Right lobe of liver (tissue), 6 donors: ENCODE results near the gene SHF. TPM values are rescaled to one million over a fixed set of nuclear protein-coding genes. Genes with fewer than 3 reads are reported as not detected.

Experiments
- ATAC-seq, 4 donors: fragments of 200-7000 bp; cut with Tn5 transposase; one replicate each; pipeline ENCODE4 v1.9.1; 2020; ENCODE audit warnings: mild to moderate bottlenecking in 4 of 4, moderate library complexity in 4 of 4
- DNase-seq, 3 donors: peaks; one replicate each; pipeline ENCODE4 v3.0.0-alpha.2; 2020
- H3K27ac ChIP-seq, 3 donors: fragments of 200-600 bp; one replicate each; pipeline ENCODE4 v1.8.0; 2022
- H3K27me3 ChIP-seq, 2 donors: fragments of 200-600 bp; one replicate each; pipeline ENCODE4 v1.8.0; 2022
- H3K36me3 ChIP-seq, 4 donors: fragments of 200-600 bp; sonication (generic) in 1 of 4; one replicate each; pipeline versions ENCODE4 v1.5.1 to v1.8.0; 2017 to 2022; ENCODE audit warnings: control low read depth in 1 of 4
- H3K4me1 ChIP-seq, 4 donors: fragments of 200-600 bp; sonication (generic) in 1 of 4; one replicate each; pipeline versions ENCODE4 v1.5.1 to v1.8.0; 2017 to 2022; ENCODE audit warnings: control low read depth in 1 of 4
- H3K4me3 ChIP-seq, 3 donors: fragments of 200-600 bp; one replicate each; pipeline ENCODE4 v1.8.0; 2022
- H3K9me3 ChIP-seq, 4 donors: fragments of 200-600 bp; sonication (generic) in 1 of 4; one replicate each; pipeline versions ENCODE4 v1.5.1 to v1.8.0; 2017 to 2022; ENCODE audit warnings: control low read depth in 1 of 4
- POLR2A ChIP-seq: fragments of 450-650 bp; IDR thresholded peaks from one replicate; pipeline ENCODE4 v1.6.1; 2017; ENCODE audit warnings: antibody characterized with exemption, mild to moderate bottlenecking
- WGBS: methylation state at CpG from one replicate; pipeline ENCODE4 v1.1.6; 2018; ENCODE audit warnings: low coverage, low lambda C conversion rate; ENCODE audit not compliant: insufficient coverage; ENCODE audit errors: missing lambda C conversion rate; 5-methylcytosine and 5-hydroxymethylcytosine counted together
- intact Hi-C, 2 donors: fragments of 100-400 bp; cut with DNase I; formaldehyde crosslinking; loops; one replicate each; pipeline versions ENCODE4 v1.11.2 to v1.14.1; 2022
- total RNA-seq, 6 experiments: library from RNA; depleted of rRNA in 2 of 6; stranded (reverse); fragments of >200 nt in 2 of 6; fragmentation: NEBNext Ultra II Directional in 3 of 6; extraction: Animal tissue kit (Norgen Biotek cat#: 25700) in 3 of 6; gene quantifications; one replicate each; pipeline versions ENCODE4 v1.1.0 to v1.2.4, GENCODE V29; 2016 to 2023
- TF ChIP-seq, protein P1 (sequence below), 4 donors: fragments of 200-600 bp in 3 of 4; fragments of 450-650 bp in 1 of 4; IDR thresholded peaks; one replicate each; pipeline versions ENCODE4 v1.5.1 to v1.8.0; 2016 to 2022; ENCODE audit warnings: antibody characterized with exemption in 4 of 4, mild to moderate bottlenecking in 2 of 4
- donor health status: DM: no; HTN: yes; CAD: no.
- donor health status: DM: no; HTN: no; CAD: no.
- donor health status: DM: no; HTN: no; CAD: no.
- donor health status: DM: no; HTN: yes; CAD: no.
- donor health status: DM: no; HTN: yes; CAD: no.

The SHF gene
- total RNA-seq, 6 experiments from 2014 or later: 12.7 to 23.5 (median 15.1) TPM

DNA sequence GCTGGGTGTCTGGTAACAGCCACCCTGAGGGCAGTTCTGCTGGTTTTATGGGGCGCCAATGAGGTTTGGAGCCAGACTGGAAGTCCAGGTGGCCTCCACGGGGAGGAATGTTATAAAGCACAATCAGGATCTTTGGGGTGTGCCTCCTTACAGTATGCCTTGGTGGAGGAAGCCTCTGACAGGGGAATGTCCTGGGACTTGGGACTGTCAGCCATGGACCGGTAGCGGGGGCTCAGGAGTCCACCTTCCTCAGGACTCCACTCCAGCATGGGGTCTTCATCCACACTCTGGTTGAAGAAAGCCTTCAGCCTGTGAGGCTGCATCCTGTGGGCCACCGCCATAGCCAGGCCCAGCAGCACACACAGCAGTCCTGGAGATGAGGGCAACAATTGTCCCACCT lies 68.8 kb downstream of the SHF start:
- H3K27ac ChIP-seq: no peak overlapping the region
- WGBS: no CpG with 5 or more reads among the region's 5 CpGs
- H3K4me1 ChIP-seq: peaks cover 0 to 13% (median 2%) of the 10 kb centered on the region in 4 donors
- intact Hi-C loops: loop anchor here (5.0 to 10.0 kb wide), 2 partner anchors 152 to 154 kb away; no protein-coding TSS in a partner anchor
- TF ChIP-seq, protein P1, sequence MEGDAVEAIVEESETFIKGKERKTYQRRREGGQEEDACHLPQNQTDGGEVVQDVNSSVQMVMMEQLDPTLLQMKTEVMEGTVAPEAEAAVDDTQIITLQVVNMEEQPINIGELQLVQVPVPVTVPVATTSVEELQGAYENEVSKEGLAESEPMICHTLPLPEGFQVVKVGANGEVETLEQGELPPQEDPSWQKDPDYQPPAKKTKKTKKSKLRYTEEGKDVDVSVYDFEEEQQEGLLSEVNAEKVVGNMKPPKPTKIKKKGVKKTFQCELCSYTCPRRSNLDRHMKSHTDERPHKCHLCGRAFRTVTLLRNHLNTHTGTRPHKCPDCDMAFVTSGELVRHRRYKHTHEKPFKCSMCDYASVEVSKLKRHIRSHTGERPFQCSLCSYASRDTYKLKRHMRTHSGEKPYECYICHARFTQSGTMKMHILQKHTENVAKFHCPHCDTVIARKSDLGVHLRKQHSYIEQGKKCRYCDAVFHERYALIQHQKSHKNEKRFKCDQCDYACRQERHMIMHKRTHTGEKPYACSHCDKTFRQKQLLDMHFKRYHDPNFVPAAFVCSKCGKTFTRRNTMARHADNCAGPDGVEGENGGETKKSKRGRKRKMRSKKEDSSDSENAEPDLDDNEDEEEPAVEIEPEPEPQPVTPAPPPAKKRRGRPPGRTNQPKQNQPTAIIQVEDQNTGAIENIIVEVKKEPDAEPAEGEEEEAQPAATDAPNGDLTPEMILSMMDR (IDR thresholded peaks at IDR 0.05): no peak
- TF ChIP-seq POLR2A: no peak
- H3K27me3 ChIP-seq: peaks cover 4 to 6% of the 10 kb centered on the region in 2 donors
- no peak for DNase-seq
- no peak for ATAC-seq
- H3K9me3 ChIP-seq: no peaks in the 10 kb centered on the region
- no peak overlapping the region for H3K4me3 ChIP-seq
- H3K36me3 ChIP-seq: no peaks in the 10 kb centered on the region

DNA sequence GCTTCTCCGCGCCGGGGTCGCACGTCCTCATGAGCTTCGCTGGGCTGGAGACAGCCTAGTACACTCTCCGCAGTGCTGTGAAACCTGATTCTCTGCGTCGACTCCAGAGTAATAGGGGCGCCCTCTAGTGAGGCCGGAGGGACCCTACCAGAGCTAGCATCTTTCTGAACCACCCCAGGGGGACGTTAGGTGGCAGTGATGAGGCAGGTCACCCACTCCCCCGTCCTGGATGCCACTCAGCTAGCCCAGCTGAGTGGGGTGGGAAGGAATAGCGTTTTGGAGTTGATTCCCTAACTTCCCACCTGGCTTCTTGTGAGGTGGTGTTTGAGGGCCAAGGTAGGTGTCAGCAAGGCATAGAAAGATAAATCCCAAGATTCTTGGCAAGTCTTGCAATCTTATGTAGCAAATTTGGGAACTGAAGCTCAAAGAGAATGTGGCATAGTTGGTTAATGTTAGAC lies 69.6 kb downstream of the SHF start:
- intact Hi-C loops: loop anchor here (5.0 to 10.0 kb wide), 2 partner anchors 151 to 153 kb away; no protein-coding TSS in a partner anchor
- H3K27ac ChIP-seq: no peak overlapping the region
- no peaks in the 10 kb centered on the region for H3K9me3 ChIP-seq
- H3K27me3 ChIP-seq: peaks cover 4 to 6% of the 10 kb centered on the region in 2 donors
- WGBS: under 1% methylated on average over 13 of the region's 14 CpGs
- peak overlapping the region in 2 of 3 donors; percentile 16 to 24 for H3K4me3 ChIP-seq
- no peak for TF ChIP-seq POLR2A
- TF ChIP-seq, protein P1 (IDR thresholded peaks at IDR 0.05): peak; percentile 94 to 100 (median 99)
- peak; percentile 85 to 90 (median 89) for DNase-seq
- H3K4me1 ChIP-seq: peaks cover 0 to 13% (median 2%) of the 10 kb centered on the region in 4 donors
- no peaks in the 10 kb centered on the region for H3K36me3 ChIP-seq
- peak; percentile 95 to 99 (median 96) for ATAC-seq

DNA sequence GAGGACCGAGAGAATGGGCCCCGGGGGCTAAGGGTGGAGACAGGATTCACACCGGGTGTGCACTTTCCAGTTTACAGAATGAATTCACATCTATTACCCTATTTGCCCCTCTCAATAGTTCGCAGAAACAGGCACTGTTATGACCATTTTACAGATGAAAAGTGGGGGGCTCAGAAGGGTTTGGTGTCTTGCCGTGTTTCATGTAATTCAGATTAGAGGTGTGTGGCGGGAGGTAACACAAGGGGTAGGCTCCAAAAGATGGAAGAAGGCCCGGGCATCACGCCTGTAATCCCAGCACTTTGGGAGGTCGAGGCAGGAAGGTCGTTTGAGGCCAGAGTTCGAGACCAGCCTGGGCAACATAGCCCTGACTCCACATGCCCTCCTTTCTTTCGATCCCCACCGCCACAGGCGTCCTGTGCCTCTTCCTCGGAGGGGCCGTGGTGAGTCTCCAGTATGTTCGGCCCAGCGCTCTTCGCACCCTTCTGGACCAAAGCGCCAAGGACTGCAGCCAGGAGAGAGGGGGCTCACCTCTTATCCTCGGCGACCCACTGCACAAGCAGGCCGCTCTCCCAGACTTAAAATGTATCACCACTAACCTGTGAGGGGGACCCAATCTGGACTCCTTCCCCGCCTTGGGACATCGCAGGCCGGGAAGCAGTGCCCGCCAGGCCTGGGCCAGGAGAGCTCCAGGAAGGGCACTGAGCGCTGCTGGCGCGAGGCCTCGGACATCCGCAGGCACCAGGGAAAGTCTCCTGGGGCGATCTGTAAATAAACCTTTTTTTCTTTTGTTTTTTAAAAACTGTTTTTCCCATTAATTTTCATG lies 70.2 kb downstream of the SHF start:
- TF ChIP-seq, protein P1 (IDR thresholded peaks at IDR 0.05): no peak
- no peak for TF ChIP-seq POLR2A
- WGBS: 16% methylated on average over 16 of the region's 33 CpGs
- Histone ChIP-seq H3K27me3 (peaks cover 4 to 8% of the 10 kb centered on the region in 2 donors), H3K9me3 (no peaks in the 10 kb centered on the region), H3K4me3 (peak overlapping the region in 2 of 3 donors; percentile 16 to 24), H3K36me3 (no peaks in the 10 kb centered on the region), H3K27ac (no peak overlapping the region), H3K4me1 (peaks cover 0 to 13% (median 2%) of the 10 kb centered on the region in 4 donors)
- DNase-seq (peak in 1 of 3 donors; percentile 42), ATAC-seq (peak; percentile 19 to 41 (median 34))
- intact Hi-C loops: loop anchor here (5.0 to 10.0 kb wide), 2 partner anchors 150 to 153 kb away; no protein-coding TSS in a partner anchor

Other genes starting within 250 kb of the SHF start
- under 1 TPM in 1 of 6 experiments, not detected in 5; 0.32 TPM for gene TERB2, start 231.3 kb downstream of the SHF start, total RNA-seq
- gene SORD, start 164.8 kb downstream of the SHF start, total RNA-seq: 100 to 1,000 TPM in 5 of 6 experiments, 10 to 100 TPM in 1; 87.1 to 380 (median 236) TPM
- under 1 TPM in 5 of 6 experiments, not detected in 1; 0.02 to 0.93 (median 0.25) TPM for gene DUOX2, start 73.8 kb downstream of the SHF start, total RNA-seq
- gene DUOXA2, start 73.6 kb downstream of the SHF start, total RNA-seq: 1 to 10 TPM in 1 of 6 experiments, not detected in 5; 1.4 TPM
- not detected for gene DUOXA1, start 58.1 kb downstream of the SHF start, total RNA-seq
- 1 to 10 TPM in 1 of 6 experiments, under 1 TPM in 2, not detected in 3; 0.06 to 1.4 (median 0.19) TPM for gene DUOX1, start 58.0 kb downstream of the SHF start, total RNA-seq
- gene SLC28A2, start 64.3 kb upstream of the SHF start, total RNA-seq: under 1 TPM in 4 of 6 experiments, not detected in 2; 0.04 to 0.81 (median 0.19) TPM
- 1,000 to 10,000 TPM in 1 of 6 experiments, 100 to 1,000 TPM in 5; 404 to 1,363 (median 579) TPM for gene GATM, start 190.6 kb upstream of the SHF start, total RNA-seq